Retinal pigment epithelial cell (primary cell): Measurements from ENCODE around the gene CBX4.

ENCODE experiments used
- DNase-seq: peaks from one replicate; pipeline ENCODE4 v3.0.0-alpha.2; 2010; ENCODE audit warnings: low read depth
- H3K4me3 ChIP-seq: 2 replicates; pipeline ENCODE4 v1.5.1; 2011; ENCODE audit warnings: mild to moderate bottlenecking, low read length, control low read depth, moderate library complexity
- CTCF ChIP-seq: conservative IDR thresholded peaks from 2 replicates; pipeline ENCODE4 v1.5.1; 2011; ENCODE audit warnings: low read depth, low read length, control low read depth, inconsistent platforms

The CBX4 gene

GRCh38 chr17:79788989-79789942, 50.0 kb downstream of the CBX4 start:
- TF ChIP-seq CTCF, result no peak
- H3K4me3 ChIP-seq, result no peak overlapping the region
- no peak for DNase-seq

DNA sequence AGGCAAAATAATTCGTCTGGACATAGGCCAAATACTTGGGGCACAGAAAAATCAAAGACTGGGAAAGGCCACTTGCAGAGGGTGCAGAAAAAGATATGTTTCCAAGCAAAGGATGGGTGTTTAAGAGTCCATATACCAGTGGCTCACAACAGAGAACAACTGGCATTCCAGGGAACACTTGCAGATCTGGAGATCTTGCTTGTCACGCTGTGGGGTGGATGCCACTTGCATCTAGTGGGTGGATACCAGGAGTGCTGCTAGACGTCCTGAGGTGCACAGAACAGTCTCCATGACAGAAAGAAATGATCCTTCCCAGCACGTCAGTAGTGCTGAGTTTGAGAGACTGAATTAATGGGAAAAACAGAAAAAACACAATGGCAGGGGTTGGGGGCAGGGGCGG, 50.8 kb downstream of the CBX4 start:
- DNase-seq, result no peak
- H3K4me3 ChIP-seq, result no peak overlapping the region
- TF ChIP-seq CTCF, result no peak

DNA sequence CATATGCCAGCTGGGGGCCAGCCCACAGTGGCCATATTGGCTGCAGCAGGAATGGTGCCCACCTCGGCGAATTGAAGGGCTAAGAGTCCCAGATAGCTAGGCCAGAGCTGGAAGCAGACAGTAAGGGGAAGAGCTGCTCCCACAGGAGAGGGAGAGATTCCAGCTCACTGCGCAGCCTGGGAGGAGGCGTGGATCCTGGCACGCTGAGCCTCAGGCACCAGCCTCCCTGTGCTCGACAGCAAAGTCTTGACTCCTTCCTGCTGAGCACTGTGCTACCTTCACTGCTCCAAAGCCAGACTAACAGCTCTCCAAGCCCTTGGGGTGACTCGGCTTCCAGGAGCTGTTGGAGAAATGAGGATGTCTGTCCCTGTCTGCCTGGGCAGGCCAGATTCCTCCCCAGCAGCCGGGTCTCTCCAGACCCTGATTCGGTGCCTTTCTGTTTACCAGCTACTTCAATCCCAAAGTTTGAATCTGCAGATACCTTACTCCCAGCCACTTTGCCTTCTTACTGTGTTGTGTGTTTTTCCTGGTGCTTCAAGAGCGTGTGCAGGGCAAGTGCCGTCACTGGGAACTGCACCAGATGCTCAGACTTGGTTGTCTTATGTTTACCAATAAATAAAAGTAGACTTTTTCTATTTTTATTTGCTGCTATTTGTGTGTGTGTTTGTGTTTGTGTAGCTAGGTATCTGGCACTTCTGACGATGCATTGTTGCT, 52.2 kb downstream of the CBX4 start:
- no peak overlapping the region for H3K4me3 ChIP-seq
- TF ChIP-seq CTCF, result no peak
- DNase-seq, result no peak

DNA sequence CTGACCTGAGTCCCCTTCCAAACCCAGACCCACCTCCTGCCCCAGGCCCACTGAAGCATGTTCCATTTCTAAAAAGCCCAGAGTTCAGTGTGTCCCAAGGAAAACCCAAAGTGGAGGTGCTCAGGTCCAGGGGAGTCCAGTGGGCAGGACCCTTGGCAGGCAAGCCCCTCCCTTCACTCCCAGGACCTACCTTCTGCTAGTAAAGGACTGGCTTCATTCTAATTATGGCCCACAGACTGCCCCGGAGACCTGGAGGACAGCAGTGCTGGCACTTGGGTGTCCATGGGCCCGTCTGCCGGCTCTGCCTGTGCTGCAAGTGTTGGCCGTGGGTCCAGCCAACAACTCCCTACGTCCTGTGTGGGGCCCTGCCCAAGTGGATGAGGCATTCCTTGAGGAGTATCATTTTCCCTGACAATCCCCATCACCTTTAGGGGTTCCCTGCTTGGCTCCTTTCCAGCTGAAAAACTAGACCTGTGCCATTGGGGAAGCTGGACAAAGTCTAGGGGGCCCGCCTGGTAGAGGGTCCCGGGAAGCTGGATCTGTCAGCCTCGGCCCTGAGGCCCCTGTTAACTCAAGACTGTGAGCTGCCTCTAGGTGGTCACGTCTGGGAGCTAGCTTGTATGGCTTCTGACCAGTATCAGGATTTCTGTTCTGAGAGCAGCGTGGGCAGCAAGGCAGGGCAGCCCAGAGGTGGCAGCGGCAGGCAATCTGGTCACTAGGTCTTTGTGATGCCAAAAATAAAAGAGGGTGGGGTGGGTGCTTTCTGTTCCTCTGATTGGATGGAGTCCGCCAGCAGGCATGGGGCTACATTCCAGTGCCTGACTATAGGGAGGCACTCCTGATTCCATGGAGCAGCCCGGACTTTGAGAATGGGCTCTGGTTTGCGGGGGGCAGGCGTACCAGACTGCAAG, 53.1 kb downstream of the CBX4 start:
- no peak overlapping the region for H3K4me3 ChIP-seq
- no peak for DNase-seq
- TF ChIP-seq CTCF, result no peak

GRCh38 chr17:79785017-79785899, 54.0 kb downstream of the CBX4 start:
- no peak overlapping the region for H3K4me3 ChIP-seq
- no peak for TF ChIP-seq CTCF
- no peak for DNase-seq
